Neural crest cell (in vitro differentiated cells): ENCODE measurements around the gene AKAP13. TPM values are rescaled to one million over a fixed set of nuclear protein-coding genes. Genes with fewer than 3 reads are reported as not detected.

Experiments
- DNase-seq: peaks from one replicate; pipeline ENCODE4 v3.0.0; 2021; ENCODE audit warnings: low read depth, mixed read lengths, low spot score
- H3K27ac Mint-ChIP-seq: one replicate; pipeline ENCODE4 v1.8.0; 2021; ENCODE audit warnings: mild to moderate bottlenecking, mixed read lengths; ENCODE audit not compliant: unreplicated experiment
- H3K27me3 Mint-ChIP-seq: 2 replicates; pipeline ENCODE4 v1.8.0; 2021; ENCODE audit warnings: low read depth, mild to moderate bottlenecking, mixed read lengths
- H3K36me3 Mint-ChIP-seq: 2 replicates; pipeline ENCODE4 v1.8.0; 2021; ENCODE audit warnings: low read depth, mild to moderate bottlenecking, mixed read lengths
- H3K4me1 Mint-ChIP-seq: 2 replicates; pipeline ENCODE4 v1.8.0; 2021; ENCODE audit warnings: mixed read lengths
- H3K4me3 Mint-ChIP-seq: one replicate; pipeline ENCODE4 v1.8.0; 2021; ENCODE audit warnings: mild to moderate bottlenecking, mixed read lengths
- H3K9me3 Mint-ChIP-seq: 2 replicates; pipeline ENCODE4 v1.8.0; 2021; ENCODE audit warnings: mixed read lengths
- CTCF ChIP-seq: fragments of 200-600 bp; sonication (generic); conservative IDR thresholded peaks from 2 replicates; pipeline ENCODE4 v1.5.0; 2021; ENCODE audit warnings: antibody characterized with exemption, mild to moderate bottlenecking
- total RNA-seq: library from RNA; stranded (reverse); gene quantifications from 2 replicates; pipeline ENCODE4 v1.2.1, GENCODE V29; 2021

Gene AKAP13
- total RNA-seq, 1 donor from 2014 or later, result 81.3 TPM

DNA sequence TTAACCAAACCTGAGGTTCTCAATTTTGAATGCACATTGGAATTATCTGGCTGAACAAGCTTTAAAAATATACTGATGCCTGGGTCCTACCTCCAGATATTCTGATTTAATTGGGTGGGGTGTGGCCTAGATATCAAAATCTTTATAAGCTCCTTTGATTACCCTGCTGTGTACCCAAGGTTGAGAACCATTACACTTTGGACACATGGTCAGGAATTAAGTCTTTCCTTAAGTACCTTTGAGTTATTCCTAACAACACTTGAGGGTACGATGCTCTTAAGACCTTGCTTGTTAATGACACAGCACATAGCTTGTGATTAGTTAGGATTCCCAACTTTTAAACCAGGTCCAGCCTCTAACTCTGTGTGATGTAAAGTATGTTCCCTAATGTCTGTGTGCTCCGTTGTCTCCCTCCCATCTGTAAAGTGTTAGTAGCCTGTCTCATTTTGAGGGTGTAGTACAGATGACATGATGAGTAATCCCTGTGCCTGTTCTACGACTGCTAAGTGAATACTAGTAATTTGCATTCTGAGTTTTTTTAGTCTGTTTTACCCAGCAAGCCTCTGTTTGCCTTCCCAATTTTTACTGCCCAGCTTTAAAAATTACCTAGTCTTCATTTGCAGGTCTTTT, 259.5 kb downstream of the AKAP13 start:
- DNase-seq, result no peak
- peaks cover 12% of the 10 kb centered on the region for H3K4me1 Mint-ChIP-seq
- no peak overlapping the region for H3K4me3 Mint-ChIP-seq
- H3K27me3 Mint-ChIP-seq, result no peaks in the 10 kb centered on the region
- no peaks in the 10 kb centered on the region for H3K9me3 Mint-ChIP-seq
- H3K36me3 Mint-ChIP-seq, result peaks cover 11% of the 10 kb centered on the region
- no peak overlapping the region for H3K27ac Mint-ChIP-seq
- TF ChIP-seq CTCF, result no peak

DNA sequence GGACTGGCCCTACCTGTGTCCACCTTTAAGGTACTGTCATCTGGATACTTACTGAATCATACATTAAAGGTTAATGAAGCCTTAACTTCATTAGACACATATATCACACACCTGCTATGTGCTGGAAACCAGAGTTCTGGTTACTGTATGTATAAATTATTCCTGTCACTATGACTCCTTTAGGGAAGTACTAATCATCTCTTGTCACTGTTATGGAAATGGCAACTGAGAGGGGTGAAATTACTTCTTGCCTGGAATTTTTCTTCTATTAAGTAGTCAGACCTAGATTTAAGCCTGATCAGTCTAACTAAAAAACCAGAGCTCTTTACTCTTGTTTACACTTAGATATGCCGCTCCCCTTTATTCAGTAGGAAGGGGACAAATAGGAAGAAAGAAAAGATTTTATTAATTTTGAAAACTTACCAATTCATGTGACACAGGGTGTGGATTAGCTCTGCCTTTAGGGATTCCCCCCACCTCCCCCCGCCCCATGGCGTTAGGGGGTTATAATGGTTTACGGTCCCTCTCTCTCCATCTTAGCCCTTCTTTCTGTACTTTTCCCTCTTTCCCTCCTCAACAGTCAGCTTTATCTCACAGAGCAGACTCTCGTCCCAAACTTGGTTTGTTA, 261.8 kb downstream of the AKAP13 start:
- H3K4me1 Mint-ChIP-seq, result peaks cover 12% of the 10 kb centered on the region
- no peaks in the 10 kb centered on the region for H3K27me3 Mint-ChIP-seq
- DNase-seq, result no peak
- H3K27ac Mint-ChIP-seq, result no peak overlapping the region
- H3K36me3 Mint-ChIP-seq, result peaks cover 16% of the 10 kb centered on the region
- TF ChIP-seq CTCF, result no peak
- H3K9me3 Mint-ChIP-seq, result peaks cover 3% of the 10 kb centered on the region
- no peak overlapping the region for H3K4me3 Mint-ChIP-seq

GRCh38 chr15:85642693-85643066, 262.3 kb downstream of the AKAP13 start:
- H3K4me1 Mint-ChIP-seq, result peaks cover 12% of the 10 kb centered on the region
- H3K27ac Mint-ChIP-seq, result no peak overlapping the region
- TF ChIP-seq CTCF, result no peak
- no peak for DNase-seq
- no peak overlapping the region for H3K4me3 Mint-ChIP-seq
- peaks cover 19% of the 10 kb centered on the region for H3K36me3 Mint-ChIP-seq
- peaks cover 3% of the 10 kb centered on the region for H3K9me3 Mint-ChIP-seq
- no peaks in the 10 kb centered on the region for H3K27me3 Mint-ChIP-seq

GRCh38 chr15:85646538-85647091, 266.2 kb downstream of the AKAP13 start:
- Mint-ChIP-seq H3K4me1 (peaks cover 30% of the 10 kb centered on the region), H3K36me3 (peaks cover 20% of the 10 kb centered on the region), H3K27ac (no peak overlapping the region), H3K27me3 (no peaks in the 10 kb centered on the region), H3K4me3 (no peak overlapping the region), H3K9me3 (peaks cover 3% of the 10 kb centered on the region)
- TF ChIP-seq CTCF, result no peak
- no peak for DNase-seq

GRCh38 chr15:85649372-85649771, 269.0 kb downstream of the AKAP13 start:
- peaks cover 3% of the 10 kb centered on the region for H3K9me3 Mint-ChIP-seq
- H3K27me3 Mint-ChIP-seq, result no peaks in the 10 kb centered on the region
- TF ChIP-seq CTCF, result no peak
- H3K36me3 Mint-ChIP-seq, result peaks cover 16% of the 10 kb centered on the region
- peak; percentile 5 for DNase-seq
- H3K4me3 Mint-ChIP-seq, result no peak overlapping the region
- peaks cover 19% of the 10 kb centered on the region for H3K4me1 Mint-ChIP-seq
- H3K27ac Mint-ChIP-seq, result peak overlapping the region; percentile 52
